HG03378 (cell line): ENCODE data around the gene SCAPER.

Experiments used
- ATAC-seq: cut with Tn5 transposase; IDR thresholded peaks from one replicate; pipeline ENCODE4 v1.9.1; 2021; ENCODE audit warnings: mild to moderate bottlenecking, moderate library complexity; ENCODE audit not compliant: unreplicated experiment

SCAPER gene

GRCh38 chr15:76905013-76905839, at the start of gene SCAPER:
TSS of gene SCAPER (minus strand) at chr15:76905340. CDS start at chr15:76883817, 21,523 bp downstream.
- ATAC-seq = peak; percentile 56

GRCh38 chr15:76954744-76955143, 49.6 kb upstream of the SCAPER start:
- ATAC-seq = no peak

- no peak for ATAC-seq
These were observed 48.8 kb upstream of the SCAPER start for GRCh38 chr15:76953913-76954312.

- no peak for ATAC-seq
These were observed 46.1 kb upstream of the SCAPER start for GRCh38 chr15:76951220-76951619.

- no peak for ATAC-seq
These were observed 42.3 kb upstream of the SCAPER start for GRCh38 chr15:76947454-76947853.

- no peak for ATAC-seq
These were observed 40.5 kb upstream of the SCAPER start for GRCh38 chr15:76945494-76946093.

- no peak for ATAC-seq
These were observed 37.2 kb upstream of the SCAPER start for GRCh38 chr15:76942331-76942730.

- ATAC-seq = no peak
These were observed 36.5 kb upstream of the SCAPER start for GRCh38 chr15:76941636-76942035.

GRCh38 chr15:76939715-76940114, 34.6 kb upstream of the SCAPER start:
- ATAC-seq = no peak

- ATAC-seq = no peak
These were observed 33.6 kb upstream of the SCAPER start for GRCh38 chr15:76938752-76939151.

- no peak for ATAC-seq
These were observed 31.5 kb upstream of the SCAPER start for GRCh38 chr15:76936671-76937070.

GRCh38 chr15:76935620-76936019, 30.5 kb upstream of the SCAPER start:
- no peak for ATAC-seq

GRCh38 chr15:76932135-76932966, 27.2 kb upstream of the SCAPER start:
- ATAC-seq = no peak

- ATAC-seq = peak; percentile 88
These were observed 26.4 kb upstream of the SCAPER start, which contains the start of gene RCN2 for GRCh38 chr15:76931397-76932134. TSS of gene RCN2 (plus strand) at chr15:76931749. CDS start at chr15:76931842, 93 bp downstream.

GRCh38 chr15:76930831-76931396, 25.8 kb upstream of the SCAPER start:
- ATAC-seq = no peak

- ATAC-seq = no peak
These were observed 24.0 kb upstream of the SCAPER start for GRCh38 chr15:76929011-76929760.

- ATAC-seq = no peak
These were observed 23.1 kb upstream of the SCAPER start for GRCh38 chr15:76928201-76928600.

GRCh38 chr15:76916369-76916768, 11.2 kb upstream of the SCAPER start:
- no peak for ATAC-seq

GRCh38 chr15:76913737-76914136, 8.6 kb upstream of the SCAPER start:
- ATAC-seq = no peak

GRCh38 chr15:76912430-76912829, 7.3 kb upstream of the SCAPER start:
- no peak for ATAC-seq
